Fibroblast of lung (primary cell): ENCODE data around the gene WDR48. TPM values are rescaled to one million over a fixed set of nuclear protein-coding genes. Genes with fewer than 3 reads are reported as not detected.

ENCODE experiments used
- DNase-seq, 2 donors: peaks; one replicate each; pipeline versions ENCODE4 v3.0.0 to v3.0.0-alpha.2; 2010; ENCODE audit warnings: low read depth in 2 of 2
- H2AFZ ChIP-seq: 2 replicates; pipeline ENCODE4 v1.5.1; 2012; ENCODE audit warnings: low read length, control low read depth, inconsistent platforms
- H3K27ac ChIP-seq: 2 replicates; pipeline ENCODE4 v1.5.1; 2011; ENCODE audit warnings: low read length, control low read depth; ENCODE audit not compliant: insufficient read depth
- H3K27me3 ChIP-seq: 2 replicates; pipeline ENCODE4 v1.5.1; 2011; ENCODE audit warnings: mild to moderate bottlenecking, low read length; ENCODE audit not compliant: control insufficient read depth, insufficient read depth
- H3K36me3 ChIP-seq: 2 replicates; pipeline ENCODE4 v1.5.1; 2011; ENCODE audit warnings: low read length; ENCODE audit not compliant: control insufficient read depth, insufficient read depth
- H3K4me1 ChIP-seq: 2 replicates; pipeline ENCODE4 v1.5.1; 2011; ENCODE audit warnings: low read length; ENCODE audit not compliant: control insufficient read depth, insufficient read depth; ENCODE audit errors: extremely low read depth
- H3K4me2 ChIP-seq: 2 replicates; pipeline ENCODE4 v1.5.1; 2011; ENCODE audit warnings: low read length, control low read depth; ENCODE audit not compliant: insufficient read depth; ENCODE audit errors: extremely low read depth
- H3K4me3 ChIP-seq, 4 experiments: fragments of 200-600 bp in 1 of 4; sonication (generic) in 1 of 4; replicated peaks in 1 of 4; 2 replicates each; pipeline ENCODE4 v1.5.1; 2011 to 2016; ENCODE audit warnings: low read length in 4 of 4, low read depth in 3 of 4, mild to moderate bottlenecking in 3 of 4, control low read depth in 2 of 4, inconsistent platforms in 1 of 4, mixed read lengths in 1 of 4; ENCODE audit not compliant: insufficient read depth in 1 of 4; ENCODE audit errors: control extremely low read depth in 1 of 4
- H3K79me2 ChIP-seq: 2 replicates; pipeline ENCODE4 v1.5.1; 2012; ENCODE audit warnings: mild to moderate bottlenecking, low read length, inconsistent platforms; ENCODE audit not compliant: control insufficient read depth, insufficient read depth
- H3K9ac ChIP-seq: 2 replicates; pipeline ENCODE4 v1.5.1; 2011; ENCODE audit warnings: mild to moderate bottlenecking, low read length, control low read depth; ENCODE audit not compliant: insufficient read depth
- H3K9me3 ChIP-seq: 2 replicates; pipeline ENCODE4 v1.5.1; 2012; ENCODE audit warnings: low read depth, low read length; ENCODE audit not compliant: control insufficient read depth, insufficient read depth
- H4K20me1 ChIP-seq: 2 replicates; pipeline ENCODE4 v1.5.1; 2011; ENCODE audit warnings: low read length; ENCODE audit not compliant: control insufficient read depth, insufficient read depth; ENCODE audit errors: extremely low read depth
- EZH2 ChIP-seq: IDR thresholded peaks from 2 replicates; pipeline ENCODE4 v1.5.1; 2012; ENCODE audit warnings: low read length, control low read depth, mild to moderate bottlenecking; ENCODE audit errors: missing control alignments
- polyA plus RNA-seq, 2 donors: library from polyadenylated mRNA; depleted of rRNA in 1 of 2; stranded (reverse) in 1 of 2; unstranded in 1 of 2; fragments of >200 nt; gene quantifications; 2 replicates each; pipeline ENCODE4 v1.2.1, GENCODE V29; 2011 to 2012; ENCODE audit warnings: missing spikeins in 1 of 2
- total RNA-seq: library from RNA; depleted of rRNA; stranded (reverse); fragments of >200 nt; gene quantifications from 2 replicates; pipeline ENCODE4 v1.2.1, GENCODE V29; 2014
- TF ChIP-seq, protein P1 (sequence below), 2 donors: IDR thresholded peaks in 1 of 2; conservative IDR thresholded peaks in 1 of 2; 1 replicate in 1 of 2; 2 replicates in 1 of 2; pipeline ENCODE4 v1.5.1; 2011 to 2012; ENCODE audit warnings: low read length in 2 of 2, control low read depth in 1 of 2, inconsistent platforms in 1 of 2, low read depth in 1 of 2, mild to moderate bottlenecking in 1 of 2

WDR48 gene
- total and polyA plus RNA-seq, 2 donors (not counting 1 experiment from before 2014, with no cell fraction given): 35.1 to 44.9 TPM

DNA sequence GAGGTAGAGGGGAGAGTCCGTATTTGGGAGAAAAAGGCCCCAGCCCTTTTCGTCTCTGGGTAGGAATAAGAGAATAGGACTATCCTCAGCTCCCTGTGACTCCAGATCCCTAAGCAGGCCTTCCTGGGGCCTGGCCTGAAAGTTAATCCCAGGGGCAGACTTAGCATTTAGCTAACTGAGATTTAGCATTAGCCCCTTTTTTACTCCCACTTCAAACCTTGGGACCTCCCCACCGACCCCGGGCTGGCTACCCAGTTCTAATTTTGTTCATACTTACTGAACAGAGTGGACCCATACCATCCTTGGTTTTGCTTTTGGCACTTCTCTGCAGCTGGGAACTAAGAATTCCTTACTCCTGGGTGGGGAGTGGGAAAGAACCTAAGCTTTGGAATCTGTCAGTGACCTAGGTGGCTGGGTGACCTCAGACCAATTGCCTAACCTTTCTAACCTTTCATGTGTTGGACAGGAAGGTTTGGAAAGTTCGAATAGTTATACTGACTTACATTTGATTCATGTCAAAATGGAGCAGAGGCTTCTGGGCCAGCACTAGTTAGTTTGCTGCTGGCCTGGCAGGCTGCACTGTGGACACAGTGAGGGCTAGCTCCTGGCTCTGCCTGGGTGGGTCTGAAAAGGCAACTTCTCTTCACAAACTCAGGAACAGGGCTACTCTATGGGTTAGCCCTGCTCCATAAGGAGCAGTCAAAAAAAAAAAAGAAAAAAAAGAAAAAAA lies 67.3 kb downstream of the WDR48 start:
- no peak for TF ChIP-seq EZH2
- TF ChIP-seq, protein P1, sequence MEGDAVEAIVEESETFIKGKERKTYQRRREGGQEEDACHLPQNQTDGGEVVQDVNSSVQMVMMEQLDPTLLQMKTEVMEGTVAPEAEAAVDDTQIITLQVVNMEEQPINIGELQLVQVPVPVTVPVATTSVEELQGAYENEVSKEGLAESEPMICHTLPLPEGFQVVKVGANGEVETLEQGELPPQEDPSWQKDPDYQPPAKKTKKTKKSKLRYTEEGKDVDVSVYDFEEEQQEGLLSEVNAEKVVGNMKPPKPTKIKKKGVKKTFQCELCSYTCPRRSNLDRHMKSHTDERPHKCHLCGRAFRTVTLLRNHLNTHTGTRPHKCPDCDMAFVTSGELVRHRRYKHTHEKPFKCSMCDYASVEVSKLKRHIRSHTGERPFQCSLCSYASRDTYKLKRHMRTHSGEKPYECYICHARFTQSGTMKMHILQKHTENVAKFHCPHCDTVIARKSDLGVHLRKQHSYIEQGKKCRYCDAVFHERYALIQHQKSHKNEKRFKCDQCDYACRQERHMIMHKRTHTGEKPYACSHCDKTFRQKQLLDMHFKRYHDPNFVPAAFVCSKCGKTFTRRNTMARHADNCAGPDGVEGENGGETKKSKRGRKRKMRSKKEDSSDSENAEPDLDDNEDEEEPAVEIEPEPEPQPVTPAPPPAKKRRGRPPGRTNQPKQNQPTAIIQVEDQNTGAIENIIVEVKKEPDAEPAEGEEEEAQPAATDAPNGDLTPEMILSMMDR (conservative IDR thresholded peaks at IDR 0.05 in 1 of 2, IDR thresholded peaks at IDR 0.05 in 1 of 2; ENCODE audit: low read depth in 1 of 2, low read length in 2 of 2): no peak
- Histone ChIP-seq H3K4me2 (no peak overlapping the region), H3K36me3 (no peaks in the 10 kb centered on the region), H3K4me3 (no peak overlapping the region), H3K27ac (no peak overlapping the region), H3K79me2 (no peaks in the 10 kb centered on the region), H3K4me1 (no peaks in the 10 kb centered on the region), H3K27me3 (no peaks in the 10 kb centered on the region), H4K20me1 (no peaks in the 10 kb centered on the region), H2AFZ (no peak overlapping the region), H3K9me3 (no peaks in the 10 kb centered on the region), H3K9ac (no peak overlapping the region)
- DNase-seq: no peak

DNA sequence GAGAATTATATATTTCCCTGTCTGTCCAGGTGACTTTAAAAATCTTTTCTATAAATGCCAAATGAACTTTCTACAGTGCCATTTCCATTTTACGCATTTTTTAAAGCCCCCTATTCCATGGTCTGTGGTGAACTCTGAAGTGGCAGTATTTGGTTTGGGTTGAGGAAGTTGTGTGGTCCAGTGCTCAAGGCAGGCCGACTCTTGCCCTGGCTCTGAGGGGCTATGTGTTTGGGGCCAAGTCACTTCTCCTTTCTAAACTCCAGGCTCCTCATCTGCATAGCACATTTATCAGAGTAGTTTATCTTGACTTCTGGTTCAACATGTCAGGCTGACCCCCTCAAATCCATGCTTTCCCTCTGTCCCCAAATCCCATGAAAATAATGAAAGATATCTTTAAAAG lies 69.8 kb downstream of the WDR48 start:
- no peak overlapping the region for H2AFZ ChIP-seq
- H4K20me1 ChIP-seq: no peaks in the 10 kb centered on the region
- no peak overlapping the region for H3K9ac ChIP-seq
- H3K4me1 ChIP-seq: peaks cover 6% of the 10 kb centered on the region
- TF ChIP-seq EZH2: no peak
- TF ChIP-seq, protein P1 (conservative IDR thresholded peaks at IDR 0.05 in 1 of 2, IDR thresholded peaks at IDR 0.05 in 1 of 2; ENCODE audit: low read depth in 1 of 2, low read length in 2 of 2): no peak
- no peaks in the 10 kb centered on the region for H3K36me3 ChIP-seq
- H3K27ac ChIP-seq: no peak overlapping the region
- no peaks in the 10 kb centered on the region for H3K79me2 ChIP-seq
- H3K27me3 ChIP-seq: no peaks in the 10 kb centered on the region
- no peak overlapping the region for H3K4me2 ChIP-seq
- no peak overlapping the region for H3K4me3 ChIP-seq
- no peak for DNase-seq
- H3K9me3 ChIP-seq: no peaks in the 10 kb centered on the region

DNA sequence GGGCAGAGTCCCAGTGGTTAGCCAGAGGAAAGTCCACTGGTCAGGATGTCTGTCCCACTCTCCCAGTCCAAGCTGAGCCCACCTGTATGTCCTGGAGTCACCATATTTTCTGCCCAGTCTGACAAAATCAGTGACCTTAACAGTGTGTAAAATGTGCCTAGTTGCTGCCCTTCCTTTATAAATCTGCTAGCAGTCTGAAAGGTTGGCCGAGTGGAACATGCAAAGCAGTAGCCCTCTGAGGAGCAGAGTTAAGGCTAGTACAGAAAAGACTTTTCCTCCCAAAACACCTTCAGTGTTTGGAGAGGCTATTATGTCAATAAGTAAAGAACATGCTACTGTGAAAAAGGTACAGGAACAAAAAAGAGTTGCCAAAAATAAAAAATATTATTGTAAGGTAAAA lies 71.0 kb downstream of the WDR48 start:
- TF ChIP-seq, protein P1 (conservative IDR thresholded peaks at IDR 0.05 in 1 of 2, IDR thresholded peaks at IDR 0.05 in 1 of 2; ENCODE audit: low read depth in 1 of 2, low read length in 2 of 2): no peak
- TF ChIP-seq EZH2: no peak
- H3K4me1 ChIP-seq: peaks cover 6% of the 10 kb centered on the region

More for the DNA sequence above, 71.0 kb downstream of the WDR48 start:
- Histone ChIP-seq H4K20me1 (no peaks in the 10 kb centered on the region), H3K36me3 (no peaks in the 10 kb centered on the region), H3K79me2 (no peaks in the 10 kb centered on the region), H3K27ac (no peak overlapping the region), H3K4me2 (no peak overlapping the region), H3K4me3 (no peak overlapping the region), H3K27me3 (no peaks in the 10 kb centered on the region), H2AFZ (no peak overlapping the region), H3K9me3 (no peaks in the 10 kb centered on the region), H3K9ac (no peak overlapping the region)
- DNase-seq: no peak
